NCI-H2171 (cell line): ENCODE measurements around the gene ZNF555.
"Not testable (repeated sequence)": the region's sequence is repeated elsewhere in the genome, so short reads cannot be mapped to it uniquely, and the experiment has no call there.

Experiments used
- DNase-seq: peaks from one replicate; lab custom pipeline; 2025; lab: John Stamatoyannopoulos, UW

Gene ZNF555

DNA sequence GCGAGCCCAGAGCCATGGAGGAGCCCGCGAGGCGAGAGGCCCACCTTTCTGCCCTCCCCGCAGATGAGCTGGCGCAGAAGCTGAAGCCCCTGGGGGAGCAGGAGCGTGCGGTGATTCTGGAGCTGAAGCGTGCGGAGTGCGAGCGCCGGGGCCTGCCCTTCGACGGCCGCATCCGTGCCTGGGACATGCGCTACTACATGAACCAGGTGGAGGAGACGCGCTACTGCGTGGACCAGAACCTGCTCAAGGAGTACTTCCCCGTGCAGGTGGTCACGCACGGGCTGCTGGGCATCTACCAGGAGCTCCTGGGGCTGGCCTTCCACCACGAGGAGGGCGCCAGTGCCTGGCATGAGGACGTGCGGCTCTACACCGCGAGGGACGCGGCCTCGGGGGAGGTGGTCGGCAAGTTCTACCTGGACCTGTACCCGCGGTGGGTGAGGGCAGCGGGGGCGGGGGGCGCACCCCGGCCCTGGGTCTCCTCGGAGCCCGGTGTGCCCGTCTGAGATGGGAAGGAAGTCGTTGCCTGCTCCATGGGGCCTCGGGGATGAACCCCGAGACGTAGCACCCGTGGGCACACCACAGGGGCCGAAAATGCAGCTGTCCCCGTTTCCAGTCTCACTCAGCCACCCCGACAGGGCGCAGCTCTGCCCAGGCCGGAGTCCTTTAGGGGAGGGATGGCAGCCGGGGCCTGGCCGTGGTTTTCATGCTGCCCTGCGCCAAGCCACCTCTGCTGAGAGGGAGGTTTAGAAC is 33.7 kb upstream of the ZNF555 start:
- DNase-seq: no peak

DNA sequence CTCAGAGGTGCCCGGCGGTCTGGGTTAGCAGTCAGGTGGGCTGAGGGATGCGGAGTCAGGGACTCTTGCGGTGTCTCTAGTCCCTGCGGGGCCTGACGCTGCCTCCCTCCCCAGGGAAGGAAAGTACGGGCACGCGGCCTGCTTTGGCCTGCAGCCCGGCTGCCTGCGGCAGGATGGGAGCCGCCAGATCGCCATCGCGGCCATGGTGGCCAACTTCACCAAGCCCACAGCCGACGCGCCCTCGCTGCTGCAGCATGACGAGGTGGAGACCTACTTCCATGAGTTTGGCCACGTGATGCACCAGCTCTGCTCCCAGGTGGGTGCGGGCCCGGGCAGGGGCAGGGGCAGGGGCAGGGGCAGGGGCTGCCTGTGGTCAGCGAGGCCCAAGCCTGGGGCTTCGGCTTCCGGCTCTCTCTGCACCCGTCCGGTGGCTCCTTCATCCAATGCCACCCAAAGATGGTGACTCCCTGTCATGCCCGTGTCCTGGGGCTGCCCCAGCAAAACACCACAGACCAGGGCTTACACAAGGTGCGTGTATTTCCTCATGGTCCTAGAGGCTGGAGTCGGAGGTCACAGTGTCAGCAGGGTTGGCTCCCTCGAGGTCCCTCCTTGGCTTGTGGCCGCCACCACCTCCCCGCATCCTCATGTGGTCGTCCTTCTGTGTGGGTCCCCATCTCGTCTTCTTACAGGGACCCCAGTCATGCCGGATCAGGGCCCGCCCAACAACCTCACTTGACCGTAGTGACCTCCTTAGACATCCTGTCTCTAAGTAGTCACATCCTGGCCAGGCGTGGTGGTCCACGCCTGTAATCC is 32.9 kb upstream of the ZNF555 start:
- DNase-seq: no peak

DNA sequence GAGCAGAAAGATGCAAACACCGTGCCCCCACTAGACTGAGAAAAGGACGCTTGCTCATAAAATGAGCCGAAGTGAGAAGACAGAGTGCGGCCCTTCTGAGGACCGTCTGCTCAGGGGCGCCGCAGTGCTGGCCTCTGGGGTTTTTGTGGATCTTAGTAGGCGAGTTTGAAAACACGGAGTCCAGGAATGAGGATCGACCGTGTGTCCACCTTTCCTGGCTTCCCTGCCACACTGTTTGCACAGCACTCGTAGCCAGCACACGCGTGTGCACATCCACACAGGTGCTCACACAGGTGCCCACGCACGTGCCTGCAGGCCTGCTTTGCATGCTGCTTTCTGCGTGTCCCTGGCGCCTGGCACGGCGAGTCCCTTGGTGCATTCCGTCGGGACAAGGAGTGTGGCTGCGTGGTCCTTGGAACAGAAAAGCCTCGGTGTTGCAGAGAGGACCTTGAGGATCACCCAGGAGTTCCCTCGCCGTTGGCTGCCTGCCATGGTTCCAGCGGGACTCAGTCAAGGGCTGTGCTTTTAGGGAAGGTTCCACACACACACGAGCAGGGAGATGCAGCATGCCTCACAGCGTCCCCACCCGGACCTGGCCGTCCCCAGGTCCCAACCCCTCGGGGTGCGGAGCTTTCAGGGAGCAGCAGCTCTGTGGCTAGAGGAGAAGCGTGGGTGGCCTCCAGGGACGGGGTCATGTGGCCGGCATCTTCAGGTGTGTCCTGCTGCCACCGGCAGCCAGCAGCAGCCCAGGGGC is 31.7 kb upstream of the ZNF555 start:
- DNase-seq: no peak

DNA sequence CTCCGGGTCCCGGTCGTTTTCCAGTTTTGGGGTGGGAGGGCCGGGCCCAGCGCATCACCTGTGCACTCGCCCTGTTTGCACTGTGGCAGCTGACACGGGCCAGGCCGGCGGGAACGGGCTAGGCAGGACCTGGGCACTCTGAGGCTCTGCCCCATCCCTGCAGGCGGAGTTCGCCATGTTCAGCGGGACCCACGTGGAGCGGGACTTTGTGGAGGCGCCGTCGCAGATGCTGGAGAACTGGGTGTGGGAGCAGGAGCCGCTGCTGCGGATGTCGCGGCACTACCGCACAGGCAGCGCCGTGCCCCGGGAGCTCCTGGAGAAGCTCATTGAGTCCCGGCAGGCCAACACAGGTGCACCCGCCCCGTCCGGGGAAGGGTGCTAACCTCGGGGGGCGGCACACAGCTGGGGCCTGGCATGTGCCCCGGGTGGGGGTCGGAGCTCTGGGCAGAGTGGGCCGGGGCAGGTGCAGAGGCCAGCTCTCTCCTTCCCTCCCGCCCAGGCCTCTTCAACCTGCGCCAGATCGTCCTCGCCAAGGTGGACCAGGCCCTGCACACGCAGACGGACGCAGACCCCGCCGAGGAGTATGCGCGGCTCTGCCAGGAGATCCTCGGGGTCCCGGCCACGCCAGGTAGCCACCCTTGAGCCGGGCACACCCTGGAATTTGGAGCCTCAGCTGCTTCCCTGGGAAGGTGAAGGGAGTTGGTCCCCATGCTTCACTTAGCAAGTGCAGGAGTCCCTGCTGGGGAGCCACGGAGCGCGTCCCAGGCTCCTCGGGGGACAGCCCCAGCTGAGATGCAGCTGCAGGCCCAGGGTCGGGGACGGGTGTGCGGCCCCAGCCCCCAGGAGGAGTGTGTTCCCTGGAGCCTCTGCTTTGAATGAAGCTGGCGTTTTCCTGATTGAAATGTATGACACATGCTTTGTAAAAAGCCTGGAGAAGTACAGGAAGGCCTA is 30.9 kb upstream of the ZNF555 start:
- no peak for DNase-seq

DNA sequence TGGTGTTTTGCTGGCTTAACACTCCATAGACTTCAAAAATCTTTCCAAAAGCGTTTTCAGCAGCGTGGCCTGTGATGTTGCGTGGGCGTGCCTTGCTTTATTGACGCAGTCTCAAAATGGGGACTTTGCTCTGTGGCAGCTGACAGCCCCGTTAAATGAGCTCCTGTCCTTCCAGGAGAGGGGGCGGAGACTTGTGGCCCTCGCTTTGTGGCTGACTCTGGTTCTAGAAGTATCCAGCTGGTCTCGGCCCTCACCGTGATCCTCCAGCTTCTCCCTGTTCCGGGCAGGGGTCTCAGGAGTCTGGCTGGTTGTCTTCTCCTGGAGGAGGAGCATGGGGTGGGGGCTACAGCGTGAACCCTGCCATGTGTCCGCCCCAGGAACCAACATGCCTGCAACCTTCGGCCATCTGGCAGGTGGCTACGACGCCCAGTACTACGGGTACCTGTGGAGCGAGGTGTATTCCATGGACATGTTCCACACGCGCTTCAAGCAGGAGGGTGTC is 30.0 kb upstream of the ZNF555 start:
- DNase-seq: no peak

DNA sequence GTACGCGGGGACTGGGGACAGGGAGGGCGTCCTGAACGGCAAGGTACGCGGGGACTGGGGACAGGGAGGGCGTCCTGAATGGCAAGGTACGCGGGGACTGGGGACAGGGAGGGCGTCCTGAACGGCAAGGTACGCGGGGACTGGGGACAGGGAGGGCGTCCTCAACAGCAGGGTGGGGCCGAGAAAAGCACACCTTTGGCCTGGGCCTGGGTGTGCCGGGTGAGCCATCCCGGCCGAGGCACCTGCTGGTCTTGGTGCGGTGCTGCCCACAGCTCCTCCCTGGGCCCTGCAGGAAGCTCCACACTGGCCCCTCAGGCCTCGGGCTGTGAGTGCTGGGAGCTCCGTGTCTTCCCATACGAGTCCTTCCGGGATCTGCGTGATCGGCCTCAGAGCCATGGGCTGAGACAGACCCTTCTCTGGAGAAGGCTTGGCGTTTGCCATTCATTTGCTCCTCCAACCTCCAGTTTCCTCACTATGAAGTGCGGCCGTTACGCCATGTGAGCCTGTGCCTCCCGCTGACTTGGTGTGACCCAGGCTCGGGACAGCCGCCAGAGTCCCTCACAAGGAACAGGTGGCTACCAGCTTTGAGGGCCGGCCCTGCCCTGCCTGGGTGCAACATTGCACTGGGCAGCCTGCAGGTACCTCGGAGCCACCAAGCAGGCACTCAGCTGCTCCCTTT is 29.4 kb upstream of the ZNF555 start:
- DNase-seq: no peak

DNA sequence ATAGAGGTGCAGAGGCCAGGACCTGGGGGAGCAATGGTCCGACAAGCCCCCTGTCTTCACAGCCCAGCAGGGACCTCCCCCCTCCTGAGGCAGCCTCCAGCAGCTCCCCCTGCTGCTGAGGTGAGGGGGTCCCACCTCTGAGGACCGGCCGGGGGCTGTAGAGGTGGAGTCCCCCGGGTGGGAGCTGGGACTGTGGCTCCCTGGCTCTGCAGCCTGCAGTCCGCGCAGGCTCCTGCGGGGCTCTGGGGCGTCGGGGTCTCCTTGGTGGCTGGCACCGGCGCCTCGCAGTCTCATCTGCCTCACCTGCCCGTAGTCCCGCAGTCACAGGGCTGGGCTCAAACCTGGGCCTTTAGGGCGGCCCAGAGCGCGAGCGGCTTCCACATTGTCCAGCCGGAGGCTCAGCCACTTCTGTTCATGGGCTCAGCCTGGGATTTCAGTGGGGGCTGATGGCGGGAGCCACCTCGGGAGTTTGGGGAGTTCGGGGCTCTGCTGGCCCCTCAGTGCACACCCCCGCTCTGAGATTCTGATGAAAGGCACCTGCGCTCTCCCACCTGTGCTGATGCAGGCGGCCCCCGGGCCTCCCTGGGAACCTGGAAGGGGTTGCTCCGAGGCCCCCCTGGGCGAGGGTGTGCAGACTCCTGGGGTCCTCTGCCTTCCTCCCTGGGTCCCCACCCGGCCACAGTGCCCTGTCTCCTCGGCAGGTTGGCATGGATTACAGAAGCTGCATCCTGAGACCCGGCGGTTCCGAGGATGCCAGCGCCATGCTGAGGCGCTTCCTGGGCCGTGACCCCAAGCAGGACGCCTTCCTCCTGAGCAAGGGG is 28.7 kb upstream of the ZNF555 start:
- DNase-seq: no peak

DNA sequence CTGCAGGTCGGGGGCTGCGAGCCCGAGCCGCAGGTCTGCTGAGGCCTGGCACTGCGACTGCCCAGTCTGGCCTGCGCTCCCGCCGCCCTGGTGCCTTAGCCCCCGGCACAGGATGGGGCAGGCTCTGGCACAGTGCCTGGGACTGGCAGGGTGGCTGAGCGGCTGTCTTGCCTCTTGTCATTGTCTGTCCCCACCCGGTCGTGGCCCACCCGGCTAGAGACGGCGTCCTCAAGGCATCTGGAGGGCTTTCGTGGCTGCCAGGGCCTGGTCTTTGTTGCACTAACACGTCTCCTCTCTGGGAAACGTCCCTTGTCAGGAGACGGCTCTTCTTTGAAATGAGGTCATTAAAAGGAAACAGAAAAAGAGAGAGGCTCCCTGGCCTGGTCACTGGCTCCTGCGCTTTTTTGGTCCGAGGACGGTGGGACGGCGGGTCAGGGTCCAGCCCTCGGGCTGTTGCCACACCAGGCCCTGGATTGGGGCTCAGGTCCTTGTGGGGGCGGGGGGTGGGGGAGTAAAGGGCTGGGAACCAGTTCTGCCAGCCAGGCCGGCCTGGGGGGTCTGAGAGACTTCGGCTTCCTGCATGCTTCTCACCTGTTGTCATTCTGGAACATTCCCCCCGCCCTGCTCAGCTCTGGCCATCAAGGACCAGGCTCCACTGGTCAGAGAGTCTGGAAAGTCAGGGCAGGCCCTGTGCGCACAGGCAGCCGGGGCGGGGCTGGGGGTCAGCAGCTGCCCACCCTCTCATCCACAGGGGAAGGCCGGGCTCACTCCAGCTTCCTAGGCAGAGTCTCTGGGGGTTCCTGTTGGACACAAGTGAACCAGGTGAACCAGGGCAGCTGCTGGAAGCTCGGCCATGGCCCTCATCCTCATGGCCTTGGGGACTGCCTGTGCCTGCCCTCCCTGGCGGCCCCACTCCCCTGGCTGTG is 27.8 kb upstream of the ZNF555 start:
- DNase-seq: no peak

DNA sequence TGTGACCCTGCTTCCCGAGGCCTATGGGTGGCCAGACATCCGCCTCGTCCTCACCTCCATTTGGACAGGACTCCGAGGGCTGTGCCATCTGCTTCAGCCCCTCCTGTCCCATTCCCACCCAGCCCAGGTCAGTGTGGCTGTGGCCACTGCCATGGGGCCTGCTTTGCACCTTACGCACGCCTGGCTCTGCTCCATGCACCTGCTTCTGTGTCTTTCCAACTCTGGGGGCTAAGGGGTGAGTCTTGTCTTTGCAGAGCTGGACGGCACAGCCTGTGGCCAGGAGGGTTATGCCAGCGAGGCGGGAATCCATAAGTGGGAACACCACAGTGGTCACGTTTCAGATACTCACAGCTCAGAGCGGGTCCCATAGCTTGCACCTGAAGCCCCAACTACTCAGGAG is 26.8 kb upstream of the ZNF555 start:
- DNase-seq: no peak

DNA sequence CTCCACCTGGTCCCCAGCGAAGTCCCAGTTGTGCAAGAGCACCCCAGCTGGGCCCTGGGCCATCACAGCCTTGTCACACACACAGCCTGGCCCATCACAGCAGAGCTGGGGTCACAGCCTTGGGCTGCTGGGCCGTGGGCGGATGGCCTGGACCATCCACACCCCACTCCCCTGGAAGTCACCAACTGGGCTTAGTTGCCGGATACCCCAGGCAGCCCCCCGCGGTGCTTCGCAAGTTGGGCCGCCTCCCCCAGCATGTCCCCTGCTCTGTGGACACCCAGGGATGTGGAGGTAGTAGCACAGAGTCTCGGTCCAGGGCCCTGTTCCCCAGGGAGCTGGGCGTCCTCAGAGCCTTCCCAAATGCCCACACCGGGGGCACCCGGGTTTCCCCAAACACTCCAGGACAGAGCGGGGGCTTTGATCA is 26.1 kb upstream of the ZNF555 start:
- no peak for DNase-seq

DNA sequence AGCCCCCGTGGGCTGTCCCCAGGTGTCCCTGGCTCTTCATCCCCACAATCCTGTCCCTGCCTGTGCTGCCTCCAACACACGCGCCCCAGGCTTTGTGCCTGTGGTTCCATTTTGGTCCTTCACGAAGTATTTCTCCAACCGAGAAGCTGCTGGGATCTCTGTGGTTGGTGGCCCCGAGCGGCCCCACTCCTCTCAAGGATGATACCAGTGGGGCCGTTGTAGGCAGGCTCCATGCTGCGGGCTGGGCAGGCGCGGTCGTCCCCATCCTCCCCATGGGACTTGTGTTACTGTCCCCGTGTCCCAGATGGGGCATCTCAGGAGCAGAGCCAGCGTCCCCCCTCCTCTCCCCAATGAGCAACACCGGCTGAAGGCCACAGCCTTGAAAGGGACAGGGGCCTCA is 25.4 kb upstream of the ZNF555 start:
- no peak for DNase-seq

DNA sequence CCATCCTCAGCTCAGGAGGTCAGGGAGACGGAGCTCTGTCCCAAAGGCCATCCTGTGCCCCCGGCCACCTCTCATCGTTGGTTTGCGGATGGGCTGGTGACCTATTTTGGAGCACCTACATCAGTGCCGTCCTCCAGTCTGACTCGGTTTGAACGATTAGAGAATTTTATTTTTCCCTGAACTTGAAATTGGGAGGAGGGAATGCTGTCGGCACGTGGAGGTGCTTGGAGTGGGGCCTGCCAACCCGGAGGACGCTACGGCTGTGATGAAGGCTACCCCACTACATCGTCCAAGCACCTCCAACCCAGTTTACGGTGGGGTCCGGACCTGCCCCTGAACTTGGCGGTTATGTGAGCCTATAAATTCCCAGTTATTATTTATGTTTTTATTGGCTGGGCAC is 24.6 kb upstream of the ZNF555 start:
- no peak for DNase-seq

DNA sequence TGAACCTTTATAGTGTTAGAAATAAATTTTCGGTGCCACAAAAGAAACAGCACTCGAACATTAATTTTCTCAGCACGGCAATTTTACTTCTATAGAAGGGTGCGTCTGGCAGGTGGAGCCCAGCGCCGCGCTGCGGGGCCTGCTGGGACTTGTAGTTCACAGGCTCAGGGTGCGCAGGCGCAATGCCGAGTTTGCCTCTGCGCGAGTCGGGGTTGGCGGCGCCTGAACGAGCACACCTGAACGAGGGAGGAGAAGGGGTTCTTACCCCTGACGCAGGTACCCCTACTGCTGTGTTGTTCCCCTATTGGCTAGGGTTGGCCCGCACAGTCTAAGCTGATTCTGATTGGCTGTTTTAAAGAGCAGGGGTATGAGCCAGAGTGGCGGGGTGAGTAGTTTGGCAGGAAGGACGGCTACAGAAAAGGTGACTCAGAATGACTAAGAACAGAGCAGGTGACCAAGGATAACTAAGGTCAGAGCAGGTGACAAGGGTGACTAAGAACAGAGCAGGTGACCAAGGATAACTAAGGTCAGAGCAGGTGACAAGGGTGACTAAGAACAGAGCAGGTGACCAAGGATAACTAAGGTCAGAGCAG is 23.9 kb upstream of the ZNF555 start:
- DNase-seq: not testable (repeated sequence)

DNA sequence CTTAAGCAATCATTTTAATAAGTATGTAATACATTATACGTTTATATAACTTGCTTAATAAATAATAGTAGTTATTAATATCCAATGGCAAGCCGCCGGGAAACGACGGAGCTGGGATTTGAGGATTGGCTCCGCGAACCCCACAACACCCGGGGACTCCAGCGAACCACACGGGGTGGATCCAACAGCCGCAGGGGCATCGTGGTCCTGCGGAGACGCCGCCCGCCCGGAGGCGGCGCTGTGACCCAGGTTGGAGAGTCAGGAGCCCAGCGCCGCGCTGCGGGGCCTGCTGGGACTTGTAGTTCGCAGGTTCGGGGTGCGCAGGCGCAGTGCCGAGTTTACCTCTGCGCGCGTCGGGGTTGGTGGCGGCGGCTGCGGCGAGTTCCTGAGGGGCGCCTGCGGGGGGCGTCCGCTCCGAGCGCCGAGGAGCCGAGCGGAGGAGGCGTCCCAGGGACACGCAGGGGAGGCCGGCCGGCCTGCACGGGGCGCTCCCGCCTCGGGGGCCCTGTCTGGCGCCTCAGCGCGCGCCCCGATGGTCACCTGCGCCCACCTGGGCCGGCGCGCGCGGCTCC is 21.6 kb upstream of the ZNF555 start, which contains the start of gene ZNF554:
ZNF554 (plus strand) TSS at position 329 of the 572 bp plus-strand sequence; CDS start at position 533, 204 bp downstream.
- DNase-seq: peak; percentile 91

DNA sequence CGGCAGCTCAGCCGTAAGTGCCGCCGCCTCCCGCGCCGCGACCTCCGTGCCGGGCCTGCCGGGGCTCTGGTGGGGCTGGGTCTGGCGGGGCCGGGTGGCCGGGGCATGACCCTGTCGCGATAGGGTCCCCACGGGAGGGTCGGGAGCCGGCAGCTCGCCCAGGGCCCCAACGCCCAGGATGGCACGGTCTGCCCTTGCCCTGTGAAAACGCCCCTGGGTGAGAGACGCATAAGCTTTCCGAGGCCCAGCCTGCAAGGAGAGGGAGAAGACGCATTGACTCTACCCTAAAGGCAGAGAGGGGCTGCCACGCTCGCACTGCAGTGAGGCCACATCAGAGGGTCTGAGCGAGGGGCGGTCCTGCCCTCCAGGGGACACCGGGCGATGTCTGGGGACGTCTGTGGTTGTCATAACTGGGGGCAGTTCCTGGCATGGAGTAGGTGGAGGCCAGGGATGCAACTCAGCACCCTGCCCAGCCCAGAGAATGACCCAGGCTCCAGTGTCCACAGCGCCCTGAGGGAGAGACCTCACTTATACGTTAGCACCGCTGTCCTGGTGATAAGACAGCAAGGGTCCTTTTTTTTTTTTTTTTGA is 21.1 kb upstream of the ZNF555 start:
- peak; percentile 5 for DNase-seq

DNA sequence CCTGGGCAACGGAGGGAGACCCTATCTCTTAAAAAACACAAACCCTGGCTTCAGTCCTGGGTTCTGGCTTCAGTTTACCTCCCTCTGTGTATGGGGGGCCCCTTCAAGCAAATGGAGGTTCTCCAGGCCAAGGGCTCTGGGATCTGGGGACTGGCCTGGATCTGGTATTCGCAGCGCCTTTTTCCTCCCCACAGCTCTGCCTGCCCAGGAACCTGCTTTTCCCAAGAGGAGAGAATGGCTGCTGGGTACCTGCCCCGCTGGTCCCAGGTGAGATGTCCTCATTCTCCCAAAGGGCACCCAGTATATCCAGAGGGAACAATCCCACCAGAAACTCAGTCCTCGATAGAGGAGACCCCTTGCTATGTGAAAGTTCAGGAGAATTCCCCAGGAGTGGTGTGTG is 18.4 kb upstream of the ZNF555 start:
- no peak for DNase-seq

DNA sequence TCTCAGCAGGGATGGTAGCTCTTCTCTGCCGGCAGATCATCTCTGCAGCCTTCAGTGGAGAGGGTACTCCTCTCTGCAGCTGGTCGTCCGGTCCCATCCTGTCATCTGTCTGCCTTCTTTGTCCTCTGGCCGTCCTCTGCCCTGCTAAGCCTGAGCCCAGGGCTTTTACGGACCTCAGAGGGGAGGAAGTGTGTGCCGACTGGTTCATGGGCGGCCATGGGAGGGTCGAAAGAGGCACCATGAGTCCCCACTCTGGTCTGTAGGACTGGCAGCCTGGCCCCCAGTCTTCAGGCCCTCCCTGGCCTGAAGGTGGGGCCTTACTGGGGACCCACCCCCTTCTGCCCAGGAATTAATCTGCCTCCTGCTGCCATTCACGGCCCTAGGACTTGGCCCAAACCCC is 17.6 kb upstream of the ZNF555 start:
- no peak for DNase-seq

DNA sequence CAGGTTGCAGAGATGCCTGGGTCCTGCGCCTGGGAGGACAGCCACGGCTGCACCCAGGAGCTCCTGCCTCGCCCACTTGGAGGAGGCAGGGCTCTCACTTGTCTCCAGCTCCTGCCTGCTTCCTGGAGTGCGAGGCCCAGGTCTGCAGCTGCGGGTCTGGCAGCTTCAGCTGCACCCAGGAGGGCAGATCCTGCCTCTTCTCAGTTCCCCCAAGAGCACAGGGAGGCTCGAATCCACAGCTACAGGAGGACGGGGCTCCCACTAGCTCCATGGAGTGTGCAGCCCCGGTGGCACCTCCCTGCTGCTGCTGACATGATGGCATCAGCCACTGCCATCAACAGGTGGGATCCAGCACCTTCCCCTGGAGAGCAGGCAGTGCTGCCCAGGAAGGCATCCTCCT is 17.1 kb upstream of the ZNF555 start:
- no peak for DNase-seq
